Loucy (cell line): Measurements from ENCODE around the gene ABCB11.

Experiments
- H2AFZ ChIP-seq: fragments of 200-600 bp; sonication (generic); 2 replicates; pipeline ENCODE4 v1.6.0; 2016; ENCODE audit warnings: antibody characterized with exemption, mild to moderate bottlenecking, low read length, moderate library complexity
- H3F3A ChIP-seq: fragments of 200-600 bp; 2 replicates; pipeline ENCODE4 v1.6.0; 2016; ENCODE audit warnings: antibody characterized with exemption, low read depth, mild to moderate bottlenecking
- H3K27me3 ChIP-seq: fragments of 200-600 bp; sonication (generic); 2 replicates; pipeline ENCODE4 v1.6.1; 2014; ENCODE audit warnings: low read length, mild to moderate bottlenecking; ENCODE audit not compliant: insufficient read depth, poor library complexity, severe bottlenecking
- H3K36me3 ChIP-seq: fragments of 200-600 bp; sonication (generic); 2 replicates; pipeline ENCODE4 v1.6.1; 2016; ENCODE audit warnings: low read length; ENCODE audit not compliant: insufficient read depth
- H3K4me1 ChIP-seq: fragments of 200-600 bp; sonication (generic); 2 replicates; pipeline ENCODE4 v1.5.1; 2014; ENCODE audit warnings: low read length, mild to moderate bottlenecking; ENCODE audit not compliant: insufficient read depth, poor library complexity, severe bottlenecking
- H3K4me2 ChIP-seq: fragments of 200-600 bp; sonication (generic); 2 replicates; pipeline ENCODE4 v1.6.0; 2014; ENCODE audit warnings: antibody characterized with exemption, low read length, low read depth, mild to moderate bottlenecking; ENCODE audit not compliant: poor library complexity, severe bottlenecking
- H3K4me3 ChIP-seq: fragments of 200-600 bp; sonication (generic); 2 replicates; pipeline ENCODE4 v1.5.1; 2014; ENCODE audit warnings: low read length, mild to moderate bottlenecking, mixed read lengths; ENCODE audit not compliant: poor library complexity, severe bottlenecking
- H3K79me2 ChIP-seq: fragments of 200-600 bp; sonication (generic); 2 replicates; pipeline ENCODE4 v1.6.1; 2014; ENCODE audit warnings: low read length; ENCODE audit not compliant: insufficient read depth
- H3K9ac ChIP-seq: fragments of 200-600 bp; sonication (generic); 2 replicates; pipeline ENCODE4 v1.6.0; 2014; ENCODE audit warnings: mild to moderate bottlenecking, low read depth, low read length, moderate library complexity; ENCODE audit not compliant: poor library complexity, severe bottlenecking
- H3K9me2 ChIP-seq: fragments of 200-600 bp; sonication (generic); replicated peaks from 2 replicates; pipeline ENCODE4 v1.6.1; 2016; ENCODE audit warnings: low read depth, low read length, mixed read lengths
- H3K9me3 ChIP-seq: fragments of 200-600 bp; sonication (generic); 2 replicates; pipeline ENCODE4 v1.6.1; 2014; ENCODE audit warnings: mild to moderate bottlenecking, antibody characterized with exemption, low read length, low read depth; ENCODE audit not compliant: insufficient read depth
- H4K20me1 ChIP-seq: fragments of 200-600 bp; sonication (generic); 2 replicates; pipeline ENCODE4 v1.6.0; 2014; ENCODE audit warnings: antibody characterized with exemption, low read length, mild to moderate bottlenecking; ENCODE audit not compliant: insufficient read depth, poor library complexity, severe bottlenecking
- EZH2phosphoT487 ChIP-seq: fragments of 200-600 bp; IDR thresholded peaks from 2 replicates; pipeline ENCODE4 v1.6.1; 2018; ENCODE audit warnings: antibody characterized with exemption, mild to moderate bottlenecking, moderate library complexity, borderline replicate concordance
- TF ChIP-seq, protein P1 (sequence below): fragments of 200-600 bp; sonication (generic); conservative IDR thresholded peaks from 2 replicates; pipeline ENCODE4 v1.5.1; 2014; ENCODE audit warnings: mild to moderate bottlenecking, antibody characterized with exemption, low read length

Gene ABCB11

GRCh38 chr2:168962636-168963035 is 68.5 kb downstream of the ABCB11 start:
- TF ChIP-seq EZH2phosphoT487, result no peak
- TF ChIP-seq, protein P1, sequence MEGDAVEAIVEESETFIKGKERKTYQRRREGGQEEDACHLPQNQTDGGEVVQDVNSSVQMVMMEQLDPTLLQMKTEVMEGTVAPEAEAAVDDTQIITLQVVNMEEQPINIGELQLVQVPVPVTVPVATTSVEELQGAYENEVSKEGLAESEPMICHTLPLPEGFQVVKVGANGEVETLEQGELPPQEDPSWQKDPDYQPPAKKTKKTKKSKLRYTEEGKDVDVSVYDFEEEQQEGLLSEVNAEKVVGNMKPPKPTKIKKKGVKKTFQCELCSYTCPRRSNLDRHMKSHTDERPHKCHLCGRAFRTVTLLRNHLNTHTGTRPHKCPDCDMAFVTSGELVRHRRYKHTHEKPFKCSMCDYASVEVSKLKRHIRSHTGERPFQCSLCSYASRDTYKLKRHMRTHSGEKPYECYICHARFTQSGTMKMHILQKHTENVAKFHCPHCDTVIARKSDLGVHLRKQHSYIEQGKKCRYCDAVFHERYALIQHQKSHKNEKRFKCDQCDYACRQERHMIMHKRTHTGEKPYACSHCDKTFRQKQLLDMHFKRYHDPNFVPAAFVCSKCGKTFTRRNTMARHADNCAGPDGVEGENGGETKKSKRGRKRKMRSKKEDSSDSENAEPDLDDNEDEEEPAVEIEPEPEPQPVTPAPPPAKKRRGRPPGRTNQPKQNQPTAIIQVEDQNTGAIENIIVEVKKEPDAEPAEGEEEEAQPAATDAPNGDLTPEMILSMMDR, result no peak
- Histone ChIP-seq H3K27me3 (no peaks in the 10 kb centered on the region), H3K36me3 (no peaks in the 10 kb centered on the region), H2AFZ (no peak overlapping the region), H3K79me2 (no peaks in the 10 kb centered on the region), H3K9me3 (no peaks in the 10 kb centered on the region), H3K9me2 (no peaks in the 10 kb centered on the region), H3K4me3 (no peak overlapping the region), H3K9ac (no peak overlapping the region), H3F3A (peaks cover 3% of the 10 kb centered on the region; the same call in 1 of the 2 replicates), H3K4me1 (peaks cover 54% of the 10 kb centered on the region), H3K4me2 (no peak overlapping the region), H4K20me1 (no peaks in the 10 kb centered on the region)

GRCh38 chr2:168961450-168962229 is 69.5 kb downstream of the ABCB11 start:
- peaks cover 3% of the 10 kb centered on the region; the same call in 1 of the 2 replicates for H3F3A ChIP-seq
- no peaks in the 10 kb centered on the region for H3K79me2 ChIP-seq
- H3K9me3 ChIP-seq, result no peaks in the 10 kb centered on the region
- H3K27me3 ChIP-seq, result no peaks in the 10 kb centered on the region
- TF ChIP-seq, protein P1, result peak; percentile 92
- TF ChIP-seq EZH2phosphoT487, result no peak
- peak overlapping the region; percentile 67; the same call in 1 of the 2 replicates for H2AFZ ChIP-seq
- no peak overlapping the region for H3K4me3 ChIP-seq
- no peaks in the 10 kb centered on the region for H3K36me3 ChIP-seq
- H3K9ac ChIP-seq, result no peak overlapping the region
- H3K9me2 ChIP-seq, result no peaks in the 10 kb centered on the region
- peaks cover 50% of the 10 kb centered on the region for H3K4me1 ChIP-seq
- H4K20me1 ChIP-seq, result no peaks in the 10 kb centered on the region
- H3K4me2 ChIP-seq, result no peak overlapping the region

DNA sequence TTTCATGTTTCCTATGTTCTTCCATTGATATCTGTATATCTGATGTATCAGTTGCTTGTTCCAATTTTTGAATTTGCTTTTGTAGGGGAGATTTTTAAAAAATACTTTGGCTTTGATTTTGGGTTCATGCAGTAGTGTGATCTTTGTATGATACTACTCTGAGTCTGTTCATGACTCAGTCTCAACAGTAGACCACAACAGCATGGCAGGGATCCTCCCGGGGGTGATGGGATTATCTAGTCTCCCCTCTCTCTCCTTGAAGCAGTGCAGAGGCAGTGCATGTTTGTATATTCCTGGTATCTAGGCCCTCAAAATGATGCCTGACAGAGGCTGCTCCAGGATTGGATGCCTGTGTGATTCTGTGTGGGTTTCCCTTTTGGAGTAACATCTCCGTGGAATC is 74.7 kb downstream of the ABCB11 start:
- Histone ChIP-seq H3F3A (no peaks in the 10 kb centered on the region), H3K9ac (no peak overlapping the region), H4K20me1 (no peaks in the 10 kb centered on the region), H3K79me2 (no peaks in the 10 kb centered on the region), H3K4me2 (no peak overlapping the region), H2AFZ (no peak overlapping the region), H3K4me3 (no peak overlapping the region), H3K27me3 (no peaks in the 10 kb centered on the region), H3K9me3 (peaks cover 8% of the 10 kb centered on the region; the same call in 1 of the 2 replicates), H3K36me3 (no peaks in the 10 kb centered on the region), H3K9me2 (no peaks in the 10 kb centered on the region), H3K4me1 (no peaks in the 10 kb centered on the region)
- TF ChIP-seq, protein P1, result no peak
- TF ChIP-seq EZH2phosphoT487, result no peak
